HG03520 (cell line): ENCODE measurements around the gene COPZ1.
"Not testable (repeated sequence)": the region's sequence is repeated elsewhere in the genome, so short reads cannot be mapped to it uniquely, and the experiment has no call there.

ENCODE experiments used
- ATAC-seq: cut with Tn5 transposase; IDR thresholded peaks from one replicate; pipeline ENCODE4 v1.9.1; 2021; ENCODE audit warnings: mild to moderate bottlenecking, moderate library complexity; ENCODE audit not compliant: unreplicated experiment

Gene COPZ1

GRCh38 chr12:54330442-54330841 lies 5.5 kb downstream of the COPZ1 start:
- no peak for ATAC-seq

GRCh38 chr12:54331461-54331860 lies 6.5 kb downstream of the COPZ1 start:
- no peak for ATAC-seq

GRCh38 chr12:54333420-54334034 lies 8.6 kb downstream of the COPZ1 start:
- no peak for ATAC-seq

- no peak for ATAC-seq
Observed at GRCh38 chr12:54337280-54337842, 12.4 kb downstream of the COPZ1 start.

GRCh38 chr12:54337854-54338650 lies 13.1 kb downstream of the COPZ1 start:
- no peak for ATAC-seq

GRCh38 chr12:54338698-54339296 lies 13.9 kb downstream of the COPZ1 start:
- ATAC-seq, result no peak

GRCh38 chr12:54340846-54341245 lies 15.9 kb downstream of the COPZ1 start:
- no peak for ATAC-seq

GRCh38 chr12:54341378-54342300 lies 16.7 kb downstream of the COPZ1 start:
- no peak for ATAC-seq

- ATAC-seq, result no peak
Observed at GRCh38 chr12:54349036-54349435, 24.1 kb downstream of the COPZ1 start.

GRCh38 chr12:54349679-54350078 lies 24.7 kb downstream of the COPZ1 start:
- no peak for ATAC-seq

GRCh38 chr12:54350743-54351142 lies 25.8 kb downstream of the COPZ1 start:
- ATAC-seq, result no peak

- ATAC-seq, result no peak
Observed at GRCh38 chr12:54351341-54351740, 26.4 kb downstream of the COPZ1 start.

GRCh38 chr12:54352022-54352531 lies 27.1 kb downstream of the COPZ1 start:
- no peak for ATAC-seq

GRCh38 chr12:54352891-54353874 lies 28.3 kb downstream of the COPZ1 start:
- no peak for ATAC-seq

- not testable (repeated sequence) for ATAC-seq
Observed at GRCh38 chr12:54354271-54354670, 29.3 kb downstream of the COPZ1 start.

- ATAC-seq, result no peak
Observed at GRCh38 chr12:54355104-54355815, 30.3 kb downstream of the COPZ1 start.

- no peak for ATAC-seq
Observed at GRCh38 chr12:54356228-54356627, 31.3 kb downstream of the COPZ1 start.

GRCh38 chr12:54356951-54357356 lies 32.0 kb downstream of the COPZ1 start:
- no peak for ATAC-seq
